ENCODE results near the gene PREPL. TPM values are rescaled to one million over a fixed set of nuclear protein-coding genes. Genes with fewer than 3 reads are reported as not detected.

PREPL gene
- total RNA-seq, 1 donor, result 78.4 TPM

DNA sequence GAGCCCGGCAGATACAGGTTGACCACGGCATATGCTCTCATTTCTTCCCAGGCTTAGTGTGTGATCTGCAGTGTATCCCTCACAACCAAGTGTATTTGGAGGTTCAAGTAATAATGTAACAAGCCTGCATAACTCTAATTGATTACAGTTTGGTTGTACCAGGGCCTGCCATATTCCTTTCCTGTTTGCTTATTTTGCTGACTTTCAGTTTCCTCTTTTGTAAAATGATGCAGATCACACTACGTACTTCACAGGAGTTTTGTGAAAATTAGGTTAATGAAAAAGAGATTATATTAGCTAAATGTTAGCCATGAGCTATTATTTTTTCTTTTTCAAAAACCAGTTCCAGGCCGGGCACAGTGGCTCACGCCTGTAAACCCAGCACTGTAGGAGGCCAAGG is 60.2 kb downstream of the PREPL start:
- DNase-seq (ENCODE audit: low read depth), result no peak

DNA sequence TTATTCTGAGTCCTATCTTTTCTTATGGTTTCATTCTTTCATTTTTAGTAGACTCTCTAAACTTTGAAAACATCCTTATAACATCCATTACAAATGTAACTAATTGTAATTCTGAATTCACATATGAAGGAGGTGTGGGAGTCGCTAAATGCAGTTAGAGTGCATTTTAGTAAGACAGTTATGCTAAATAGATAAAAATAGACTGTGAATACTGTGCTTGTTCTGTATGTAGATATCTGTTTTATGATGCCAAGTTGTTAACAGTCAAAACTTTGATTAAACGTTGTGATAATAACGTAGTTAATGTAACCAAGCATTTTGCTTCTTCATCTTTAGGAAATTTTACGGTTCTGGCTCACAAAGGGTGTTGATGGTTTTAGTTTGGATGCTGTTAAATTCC is 61.7 kb downstream of the PREPL start:
- DNase-seq (ENCODE audit: low read depth), result no peak
- no peak overlapping the region for H3K4me3 ChIP-seq (ENCODE audit: low read depth, low read length)

More for the DNA sequence above, 60.2 kb downstream of the PREPL start:
- H3K4me3 ChIP-seq (ENCODE audit: low read depth, low read length), result no peak overlapping the region
- no peak for TF ChIP-seq CTCF (IDR thresholded peaks at IDR 0.05; ENCODE audit: insufficient read depth, low read length)

GRCh38 chr2:44297431-44297830 is 63.9 kb downstream of the PREPL start:
- DNase-seq (ENCODE audit: low read depth), result no peak
- H3K4me3 ChIP-seq (ENCODE audit: low read depth, low read length), result no peak overlapping the region
- no peak for TF ChIP-seq CTCF (IDR thresholded peaks at IDR 0.05; ENCODE audit: insufficient read depth, low read length)

More for the DNA sequence above, 61.7 kb downstream of the PREPL start:
- no peak for TF ChIP-seq CTCF (IDR thresholded peaks at IDR 0.05; ENCODE audit: insufficient read depth, low read length)

GRCh38 chr2:44296653-44297052 is 64.6 kb downstream of the PREPL start:
- TF ChIP-seq CTCF (IDR thresholded peaks at IDR 0.05; ENCODE audit: insufficient read depth, low read length), result no peak
- no peak for DNase-seq (ENCODE audit: low read depth)
- no peak overlapping the region for H3K4me3 ChIP-seq (ENCODE audit: low read depth, low read length)

GRCh38 chr2:44295633-44296359 is 65.5 kb downstream of the PREPL start:
- peak; percentile 12 for TF ChIP-seq CTCF (IDR thresholded peaks at IDR 0.05; ENCODE audit: insufficient read depth, low read length)
- no peak overlapping the region for H3K4me3 ChIP-seq (ENCODE audit: low read depth, low read length)
- no peak for DNase-seq (ENCODE audit: low read depth)

DNA sequence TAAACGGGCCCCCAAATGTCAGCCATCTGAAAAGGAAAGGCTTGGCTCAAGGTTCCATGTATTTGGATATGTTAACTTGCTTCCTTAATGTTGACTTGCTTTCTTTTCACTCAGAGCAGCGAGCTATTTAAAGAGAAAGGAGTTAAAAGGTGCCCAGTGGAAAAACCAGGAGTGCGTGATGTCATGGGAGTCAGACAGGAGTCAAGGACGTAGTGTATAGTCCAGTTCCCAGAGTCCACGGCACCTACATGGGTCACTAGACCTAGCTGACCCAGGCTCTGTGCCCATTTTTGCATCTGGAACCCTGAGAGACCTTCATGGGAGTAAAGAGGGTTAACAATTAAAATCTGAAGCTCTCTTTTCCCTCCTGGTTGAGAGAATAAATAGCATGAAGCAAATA is 66.2 kb downstream of the PREPL start:
- DNase-seq (ENCODE audit: low read depth), result no peak
- TF ChIP-seq CTCF (IDR thresholded peaks at IDR 0.05; ENCODE audit: insufficient read depth, low read length), result no peak

More for the DNA sequence above, 66.2 kb downstream of the PREPL start:
- no peak overlapping the region for H3K4me3 ChIP-seq (ENCODE audit: low read depth, low read length)

Measured in fibroblast of the aortic adventitia (primary cell).